ENCODE data around the gene MCOLN1. TPM values are rescaled to one million over a fixed set of nuclear protein-coding genes. Genes with fewer than 3 reads are reported as not detected.

The MCOLN1 gene
- total RNA-seq: 10 to 100 TPM; 10.0 to 15.3 TPM

- peak; percentile 95 for ATAC-seq (replicated peaks)
- Mint-ChIP-seq H3K27me3 (no peaks in the 10 kb centered on the region), H3K9me3 (no peaks in the 10 kb centered on the region), H3K4me1 (peaks cover 8% of the 10 kb centered on the region), H3K4me3 (peak within 1 kb of the TSS; percentile 79), H3K27ac (peak within 1 kb of the TSS; percentile 80), H3K36me3 (ENCODE audit: low read depth) (peaks cover 6% of the 10 kb centered on the region)
Observed at GRCh38 chr19:7522072-7522922, at the start of gene MCOLN1. MCOLN1 (plus strand) TSS chr19:7522624; CDS start chr19:7522751, 127 bp downstream.

GRCh38 chr19:7475665-7476064 lies 46.8 kb upstream of the MCOLN1 start:
- Mint-ChIP-seq H3K9me3 (no peaks in the 10 kb centered on the region), H3K36me3 (ENCODE audit: low read depth) (peaks cover 26% of the 10 kb centered on the region), H3K27me3 (no peaks in the 10 kb centered on the region), H3K4me1 (no peaks in the 10 kb centered on the region), H3K27ac (no peak overlapping the region), H3K4me3 (no peak overlapping the region)
- no peak for ATAC-seq (replicated peaks)

GRCh38 chr19:7476241-7476640 lies 46.2 kb upstream of the MCOLN1 start:
- Mint-ChIP-seq H3K27me3 (no peaks in the 10 kb centered on the region), H3K9me3 (no peaks in the 10 kb centered on the region), H3K4me1 (no peaks in the 10 kb centered on the region), H3K27ac (no peak overlapping the region), H3K36me3 (ENCODE audit: low read depth) (peaks cover 20% of the 10 kb centered on the region), H3K4me3 (no peak overlapping the region)
- no peak for ATAC-seq (replicated peaks)

GRCh38 chr19:7476777-7477494 lies 45.5 kb upstream of the MCOLN1 start:
- no peaks in the 10 kb centered on the region for H3K9me3 Mint-ChIP-seq
- no peaks in the 10 kb centered on the region for H3K27me3 Mint-ChIP-seq
- no peak for ATAC-seq (replicated peaks)
- H3K27ac Mint-ChIP-seq: no peak overlapping the region
- peaks cover 16% of the 10 kb centered on the region for H3K36me3 Mint-ChIP-seq (ENCODE audit: low read depth)
- H3K4me1 Mint-ChIP-seq: no peaks in the 10 kb centered on the region
- no peak overlapping the region for H3K4me3 Mint-ChIP-seq

GRCh38 chr19:7477758-7478157 lies 44.7 kb upstream of the MCOLN1 start:
- H3K4me3 Mint-ChIP-seq: no peak overlapping the region
- H3K36me3 Mint-ChIP-seq (ENCODE audit: low read depth): peaks cover 8% of the 10 kb centered on the region
- ATAC-seq (replicated peaks): no peak
- H3K27ac Mint-ChIP-seq: no peak overlapping the region
- no peaks in the 10 kb centered on the region for H3K4me1 Mint-ChIP-seq
- H3K27me3 Mint-ChIP-seq: no peaks in the 10 kb centered on the region
- H3K9me3 Mint-ChIP-seq: no peaks in the 10 kb centered on the region

- no peak overlapping the region for H3K27ac Mint-ChIP-seq
- H3K9me3 Mint-ChIP-seq: no peaks in the 10 kb centered on the region
- H3K4me3 Mint-ChIP-seq: no peak overlapping the region
- no peaks in the 10 kb centered on the region for H3K27me3 Mint-ChIP-seq
- H3K36me3 Mint-ChIP-seq (ENCODE audit: low read depth): peaks cover 2% of the 10 kb centered on the region
- H3K4me1 Mint-ChIP-seq: peaks cover 3% of the 10 kb centered on the region
- peak; percentile 22 for ATAC-seq (replicated peaks)
Observed at GRCh38 chr19:7478173-7478842, 44.1 kb upstream of the MCOLN1 start.

GRCh38 chr19:7478843-7479227 lies 43.6 kb upstream of the MCOLN1 start:
- Mint-ChIP-seq H3K4me1 (peaks cover 4% of the 10 kb centered on the region), H3K4me3 (no peak overlapping the region), H3K27me3 (no peaks in the 10 kb centered on the region), H3K9me3 (no peaks in the 10 kb centered on the region), H3K27ac (no peak overlapping the region), H3K36me3 (ENCODE audit: low read depth) (no peaks in the 10 kb centered on the region)
- no peak for ATAC-seq (replicated peaks)

- Mint-ChIP-seq H3K4me3 (no peak overlapping the region), H3K4me1 (peaks cover 4% of the 10 kb centered on the region), H3K9me3 (no peaks in the 10 kb centered on the region), H3K36me3 (ENCODE audit: low read depth) (no peaks in the 10 kb centered on the region), H3K27ac (no peak overlapping the region), H3K27me3 (no peaks in the 10 kb centered on the region)
- no peak for ATAC-seq (replicated peaks)
Observed at GRCh38 chr19:7480222-7480969, 42.0 kb upstream of the MCOLN1 start.

- no peak overlapping the region for H3K27ac Mint-ChIP-seq
- no peak overlapping the region for H3K4me3 Mint-ChIP-seq
- H3K9me3 Mint-ChIP-seq: no peaks in the 10 kb centered on the region
- H3K36me3 Mint-ChIP-seq (ENCODE audit: low read depth): no peaks in the 10 kb centered on the region
- no peaks in the 10 kb centered on the region for H3K27me3 Mint-ChIP-seq
- no peak for ATAC-seq (replicated peaks)
- peaks cover 4% of the 10 kb centered on the region for H3K4me1 Mint-ChIP-seq
Observed at GRCh38 chr19:7480970-7481255, 41.5 kb upstream of the MCOLN1 start.

GRCh38 chr19:7482584-7483439 lies 39.6 kb upstream of the MCOLN1 start:
- H3K27ac Mint-ChIP-seq: no peak overlapping the region
- H3K36me3 Mint-ChIP-seq (ENCODE audit: low read depth): no peaks in the 10 kb centered on the region
- no peaks in the 10 kb centered on the region for H3K9me3 Mint-ChIP-seq
- H3K4me1 Mint-ChIP-seq: peaks cover 4% of the 10 kb centered on the region
- no peak overlapping the region for H3K4me3 Mint-ChIP-seq
- no peak for ATAC-seq (replicated peaks)
- H3K27me3 Mint-ChIP-seq: no peaks in the 10 kb centered on the region

- peaks cover 4% of the 10 kb centered on the region for H3K4me1 Mint-ChIP-seq
- H3K27me3 Mint-ChIP-seq: no peaks in the 10 kb centered on the region
- H3K9me3 Mint-ChIP-seq: no peaks in the 10 kb centered on the region
- ATAC-seq (replicated peaks): no peak
- H3K4me3 Mint-ChIP-seq: no peak overlapping the region
- no peak overlapping the region for H3K27ac Mint-ChIP-seq
- no peaks in the 10 kb centered on the region for H3K36me3 Mint-ChIP-seq (ENCODE audit: low read depth)
Observed at GRCh38 chr19:7483720-7484201, 38.7 kb upstream of the MCOLN1 start.

- Mint-ChIP-seq H3K27me3 (no peaks in the 10 kb centered on the region), H3K36me3 (ENCODE audit: low read depth) (no peaks in the 10 kb centered on the region), H3K27ac (no peak overlapping the region), H3K9me3 (no peaks in the 10 kb centered on the region), H3K4me3 (no peak overlapping the region), H3K4me1 (peaks cover 12% of the 10 kb centered on the region)
- no peak for ATAC-seq (replicated peaks)
Observed at GRCh38 chr19:7486923-7487322, 35.5 kb upstream of the MCOLN1 start.

GRCh38 chr19:7488736-7489353 lies 33.6 kb upstream of the MCOLN1 start, which contains the start of gene PEX11G:
PEX11G (minus strand) TSS chr19:7489035; CDS start chr19:7489010, 25 bp downstream.
- Mint-ChIP-seq H3K4me1 (peaks cover 12% of the 10 kb centered on the region), H3K9me3 (no peaks in the 10 kb centered on the region), H3K27me3 (no peaks in the 10 kb centered on the region), H3K36me3 (ENCODE audit: low read depth) (no peaks in the 10 kb centered on the region), H3K27ac (peak within 1 kb of the TSS; percentile 89), H3K4me3 (peak within 1 kb of the TSS; percentile 83)
- ATAC-seq (replicated peaks): peak; percentile 85

Data from activated T-helper 17 cell treated with anti-CD3 and anti-CD28 coated beads, Interleukin-2, amount 50 U/mL, for 72 hours (primary cell).